Keratinocyte (primary cell): Measurements from ENCODE around the gene CNKSR3.

Experiments used
- EZH2 ChIP-seq: IDR thresholded peaks from one replicate; pipeline ENCODE4 v1.6.1; 2012; ENCODE audit warnings: inconsistent platforms, mild to moderate bottlenecking, low read length, moderate library complexity
- TF ChIP-seq, protein P1 (sequence below), 3 experiments: IDR thresholded peaks in 1 of 3; conservative IDR thresholded peaks in 1 of 3; optimal IDR thresholded peaks in 1 of 3; 2 replicates in 2 of 3; 3 replicates in 1 of 3; pipeline versions ENCODE3 to v1.5.1; 2011; ENCODE audit warnings: low read length in 3 of 3, mild to moderate bottlenecking in 3 of 3, moderate library complexity in 2 of 3, control low read depth in 1 of 3, inconsistent platforms in 1 of 3; ENCODE audit not compliant: insufficient read depth in 2 of 3; ENCODE audit errors: extremely low read depth in 1 of 3

DNA sequence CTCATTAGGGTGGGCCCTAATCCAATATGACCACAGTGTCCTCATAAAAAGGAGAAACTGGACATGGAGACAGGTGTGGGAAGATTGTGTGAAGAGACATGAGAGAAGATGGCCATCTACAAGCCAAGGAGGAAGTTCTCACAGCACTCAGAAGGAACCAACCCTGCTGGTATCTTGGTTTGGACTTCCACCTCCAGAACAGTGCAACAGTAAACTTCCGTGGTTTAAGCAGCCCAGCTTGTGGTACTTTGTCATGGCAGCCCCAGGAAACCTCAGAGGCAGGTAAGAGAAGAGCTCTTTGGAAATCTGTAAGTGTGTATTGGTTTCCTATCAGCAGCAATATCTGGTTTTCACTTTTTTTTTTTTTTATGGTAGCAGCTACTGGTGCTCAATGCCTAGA lies 16.5 kb upstream of the CNKSR3 start:
- TF ChIP-seq, protein P1, sequence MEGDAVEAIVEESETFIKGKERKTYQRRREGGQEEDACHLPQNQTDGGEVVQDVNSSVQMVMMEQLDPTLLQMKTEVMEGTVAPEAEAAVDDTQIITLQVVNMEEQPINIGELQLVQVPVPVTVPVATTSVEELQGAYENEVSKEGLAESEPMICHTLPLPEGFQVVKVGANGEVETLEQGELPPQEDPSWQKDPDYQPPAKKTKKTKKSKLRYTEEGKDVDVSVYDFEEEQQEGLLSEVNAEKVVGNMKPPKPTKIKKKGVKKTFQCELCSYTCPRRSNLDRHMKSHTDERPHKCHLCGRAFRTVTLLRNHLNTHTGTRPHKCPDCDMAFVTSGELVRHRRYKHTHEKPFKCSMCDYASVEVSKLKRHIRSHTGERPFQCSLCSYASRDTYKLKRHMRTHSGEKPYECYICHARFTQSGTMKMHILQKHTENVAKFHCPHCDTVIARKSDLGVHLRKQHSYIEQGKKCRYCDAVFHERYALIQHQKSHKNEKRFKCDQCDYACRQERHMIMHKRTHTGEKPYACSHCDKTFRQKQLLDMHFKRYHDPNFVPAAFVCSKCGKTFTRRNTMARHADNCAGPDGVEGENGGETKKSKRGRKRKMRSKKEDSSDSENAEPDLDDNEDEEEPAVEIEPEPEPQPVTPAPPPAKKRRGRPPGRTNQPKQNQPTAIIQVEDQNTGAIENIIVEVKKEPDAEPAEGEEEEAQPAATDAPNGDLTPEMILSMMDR (optimal IDR thresholded peaks at IDR 0.05 in 1 of 3, IDR thresholded peaks at IDR 0.05 in 1 of 3, conservative IDR thresholded peaks at IDR 0.05 in 1 of 3; ENCODE audit: extremely low read depth in 1 of 3, insufficient read depth in 2 of 3, low read length in 3 of 3), result no peak
- TF ChIP-seq EZH2, result no peak
